ENCODE measurements around the gene NPFFR1.

DNA sequence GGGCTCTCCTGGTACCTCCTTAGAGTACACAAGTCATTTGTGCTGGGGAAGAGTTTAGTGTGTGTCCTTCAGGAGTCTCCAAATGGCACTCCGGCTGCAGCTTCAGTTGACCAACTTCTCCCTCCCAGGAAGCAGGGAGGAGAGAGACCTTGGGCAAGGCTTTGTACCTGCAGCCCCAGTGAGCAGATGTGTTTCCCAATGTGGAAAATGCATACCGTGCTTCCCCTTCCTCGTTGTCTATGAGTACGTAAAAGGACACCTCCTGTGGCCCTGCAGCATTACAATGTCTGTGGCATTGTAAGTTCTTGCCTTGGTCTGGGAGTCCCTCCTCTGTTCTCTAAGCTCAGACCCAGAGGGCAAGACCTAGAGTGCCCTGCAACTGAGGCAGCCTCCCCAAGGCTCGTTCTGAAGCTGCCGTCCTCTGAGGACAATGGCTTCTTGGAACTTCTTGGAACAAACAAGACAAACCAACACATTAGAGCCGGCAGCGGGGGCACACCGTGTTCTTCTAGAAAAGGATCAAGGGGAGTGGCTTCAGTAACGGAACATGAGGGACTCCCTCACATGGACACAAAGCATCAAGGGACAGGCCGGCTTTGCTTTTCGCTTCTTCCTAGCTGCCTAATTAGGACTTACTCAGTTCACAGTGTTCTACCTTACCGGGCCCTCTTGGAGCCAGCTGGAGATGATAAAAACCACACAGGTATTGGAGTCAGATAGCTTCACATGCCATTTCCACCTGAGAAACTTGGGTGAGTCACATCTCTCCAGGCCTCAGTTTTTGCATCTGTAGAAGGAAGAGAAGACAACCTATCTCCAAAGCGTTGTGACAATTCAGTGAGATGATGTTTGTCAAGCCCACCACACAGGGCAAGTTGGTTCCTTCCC is 29.7 kb downstream of the NPFFR1 start:
- TF ChIP-seq, protein P1, sequence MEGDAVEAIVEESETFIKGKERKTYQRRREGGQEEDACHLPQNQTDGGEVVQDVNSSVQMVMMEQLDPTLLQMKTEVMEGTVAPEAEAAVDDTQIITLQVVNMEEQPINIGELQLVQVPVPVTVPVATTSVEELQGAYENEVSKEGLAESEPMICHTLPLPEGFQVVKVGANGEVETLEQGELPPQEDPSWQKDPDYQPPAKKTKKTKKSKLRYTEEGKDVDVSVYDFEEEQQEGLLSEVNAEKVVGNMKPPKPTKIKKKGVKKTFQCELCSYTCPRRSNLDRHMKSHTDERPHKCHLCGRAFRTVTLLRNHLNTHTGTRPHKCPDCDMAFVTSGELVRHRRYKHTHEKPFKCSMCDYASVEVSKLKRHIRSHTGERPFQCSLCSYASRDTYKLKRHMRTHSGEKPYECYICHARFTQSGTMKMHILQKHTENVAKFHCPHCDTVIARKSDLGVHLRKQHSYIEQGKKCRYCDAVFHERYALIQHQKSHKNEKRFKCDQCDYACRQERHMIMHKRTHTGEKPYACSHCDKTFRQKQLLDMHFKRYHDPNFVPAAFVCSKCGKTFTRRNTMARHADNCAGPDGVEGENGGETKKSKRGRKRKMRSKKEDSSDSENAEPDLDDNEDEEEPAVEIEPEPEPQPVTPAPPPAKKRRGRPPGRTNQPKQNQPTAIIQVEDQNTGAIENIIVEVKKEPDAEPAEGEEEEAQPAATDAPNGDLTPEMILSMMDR (IDR thresholded peaks at IDR 0.05): no peak
- TF ChIP-seq EZH2 (IDR thresholded peaks at IDR 0.05): no peak

All from neural progenitor cell (in vitro differentiated cells).